ENCODE measurements around the gene GADD45B.
A peak's percentile ranks its signal among the peaks of the same experiment; 100 is the strongest.

The GADD45B gene

GRCh38 chr19:2490659-2491058 is 14.7 kb downstream of the GADD45B start:
- Histone ChIP-seq H3K27ac (ENCODE audit: extremely low read depth, low read depth, low read length) (no peak overlapping the region), H3K4me1 (ENCODE audit: control insufficient read depth, insufficient read depth, low read length) (no peaks in the 10 kb centered on the region; the same call in 1 of the 2 replicates), H3K9me3 (ENCODE audit: control insufficient read depth, insufficient read depth, low read depth, low read length) (no peaks in the 10 kb centered on the region), H3K4me3 (ENCODE audit: low read depth, low read length) (no peak overlapping the region), H3K36me3 (ENCODE audit: control insufficient read depth in 2 of 2, insufficient read depth in 1 of 2, low read length in 2 of 2) (no peaks in the 10 kb centered on the region)
- ChIA-PET CTCF (no interaction called here), POLR2A (interaction anchor here (0.9 to 13.1 kb wide), 2 partner anchors 14 to 39 kb away, joined by 5 to 168 read pairs; partner anchors contain the start of gene GADD45B)
- TF ChIP-seq ZFHX2 (tag by site-specific recombination; conservative IDR thresholded peaks at IDR 0.05) (no peak), GLI4 (tag by site-specific recombination; IDR thresholded peaks at IDR 0.05) (no peak)

GRCh38 chr19:2491130-2491801 is 15.3 kb downstream of the GADD45B start:
- H3K4me1 ChIP-seq (ENCODE audit: control insufficient read depth, insufficient read depth, low read length) = no peaks in the 10 kb centered on the region; the same call in 1 of the 2 replicates
- H3K27ac ChIP-seq (ENCODE audit: extremely low read depth, low read depth, low read length) = no peak overlapping the region
- ChIA-PET CTCF (no interaction called here), POLR2A (interaction anchor here (13.1 kb wide), 1 partner anchor 14 kb away, joined by 168 read pairs; the partner anchor contains the start of gene GADD45B)
- TF ChIP-seq, protein P1, sequence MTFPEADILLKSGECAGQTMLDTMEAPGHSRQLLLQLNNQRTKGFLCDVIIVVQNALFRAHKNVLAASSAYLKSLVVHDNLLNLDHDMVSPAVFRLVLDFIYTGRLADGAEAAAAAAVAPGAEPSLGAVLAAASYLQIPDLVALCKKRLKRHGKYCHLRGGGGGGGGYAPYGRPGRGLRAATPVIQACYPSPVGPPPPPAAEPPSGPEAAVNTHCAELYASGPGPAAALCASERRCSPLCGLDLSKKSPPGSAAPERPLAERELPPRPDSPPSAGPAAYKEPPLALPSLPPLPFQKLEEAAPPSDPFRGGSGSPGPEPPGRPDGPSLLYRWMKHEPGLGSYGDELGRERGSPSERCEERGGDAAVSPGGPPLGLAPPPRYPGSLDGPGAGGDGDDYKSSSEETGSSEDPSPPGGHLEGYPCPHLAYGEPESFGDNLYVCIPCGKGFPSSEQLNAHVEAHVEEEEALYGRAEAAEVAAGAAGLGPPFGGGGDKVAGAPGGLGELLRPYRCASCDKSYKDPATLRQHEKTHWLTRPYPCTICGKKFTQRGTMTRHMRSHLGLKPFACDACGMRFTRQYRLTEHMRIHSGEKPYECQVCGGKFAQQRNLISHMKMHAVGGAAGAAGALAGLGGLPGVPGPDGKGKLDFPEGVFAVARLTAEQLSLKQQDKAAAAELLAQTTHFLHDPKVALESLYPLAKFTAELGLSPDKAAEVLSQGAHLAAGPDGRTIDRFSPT (tag by site-specific recombination; IDR thresholded peaks at IDR 0.05) = 0 out of 2 replicates have a peak, but pooled peaks have one; percentile 18
- TF ChIP-seq ZNF114 (tag by site-specific recombination; IDR thresholded peaks at IDR 0.05) = no peak
- peak; percentile 79 for TF ChIP-seq KLF1 (tag by site-specific recombination; IDR thresholded peaks at IDR 0.05)
- no peak for TF ChIP-seq ZNF292 (tag by site-specific recombination; IDR thresholded peaks at IDR 0.05; ENCODE audit: borderline replicate concordance, low read depth)
- H3K9me3 ChIP-seq (ENCODE audit: control insufficient read depth, insufficient read depth, low read depth, low read length) = no peaks in the 10 kb centered on the region
- no peaks in the 10 kb centered on the region for H3K36me3 ChIP-seq (ENCODE audit: control insufficient read depth in 2 of 2, insufficient read depth in 1 of 2, low read length in 2 of 2)
- H3K4me3 ChIP-seq (ENCODE audit: low read depth, low read length) = no peak overlapping the region

DNA sequence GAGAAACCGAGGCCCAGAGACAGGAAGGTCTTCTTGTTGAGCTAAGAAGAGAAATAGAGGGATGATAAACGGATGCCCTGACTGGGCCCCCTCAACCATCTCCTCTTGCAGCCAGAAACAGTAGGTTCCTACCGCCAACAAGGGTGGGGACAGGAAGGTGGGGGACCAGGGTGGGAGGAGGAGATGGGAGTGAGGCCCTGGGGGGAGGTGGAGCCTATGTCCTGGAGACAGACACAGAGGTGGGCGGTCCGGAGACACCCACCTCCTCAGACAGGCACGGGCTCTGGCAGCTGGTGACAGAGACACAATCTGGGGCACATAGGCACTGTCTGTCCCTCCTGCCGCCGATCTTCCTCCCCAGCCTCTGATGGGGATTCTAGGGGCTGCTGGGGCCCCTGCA is 16.9 kb downstream of the GADD45B start:
- no peak overlapping the region for H3K4me3 ChIP-seq (ENCODE audit: low read depth, low read length)
- ChIA-PET CTCF (interaction anchor here (0.7 to 1.3 kb wide), 3 partner anchors 15 to 118 kb away, joined by 3 to 4 read pairs (median 3); no protein-coding TSS in a partner anchor), POLR2A (interaction anchor here (1.3 to 13.1 kb wide), 2 partner anchors 16 to 48 kb away, joined by 4 to 168 read pairs; partner anchors contain the start of gene GADD45B)
- TF ChIP-seq KLF10 (tag by site-specific recombination; IDR thresholded peaks at IDR 0.05) = no peak
- TF ChIP-seq TRIM28 (IDR thresholded peaks at IDR 0.05; ENCODE audit: borderline replicate concordance, low read length) = no peak
- TF ChIP-seq ZNF302 (tag by site-specific recombination; IDR thresholded peaks at IDR 0.05; ENCODE audit: low read depth) = no peak
- TF ChIP-seq WT1 (tag by site-specific recombination; IDR thresholded peaks at IDR 0.05) = no peak
- TF ChIP-seq ZBTB44 (tag by site-specific recombination; IDR thresholded peaks at IDR 0.05) = no peak
- peak; percentile 77 for TF ChIP-seq ZFHX2 (tag by site-specific recombination; conservative IDR thresholded peaks at IDR 0.05)
- TF ChIP-seq KLF1 (tag by site-specific recombination; IDR thresholded peaks at IDR 0.05) = peak; percentile 84
- no peak for TF ChIP-seq ZNF146 (tag by site-specific recombination; IDR thresholded peaks at IDR 0.05)
- TF ChIP-seq, protein P2, sequence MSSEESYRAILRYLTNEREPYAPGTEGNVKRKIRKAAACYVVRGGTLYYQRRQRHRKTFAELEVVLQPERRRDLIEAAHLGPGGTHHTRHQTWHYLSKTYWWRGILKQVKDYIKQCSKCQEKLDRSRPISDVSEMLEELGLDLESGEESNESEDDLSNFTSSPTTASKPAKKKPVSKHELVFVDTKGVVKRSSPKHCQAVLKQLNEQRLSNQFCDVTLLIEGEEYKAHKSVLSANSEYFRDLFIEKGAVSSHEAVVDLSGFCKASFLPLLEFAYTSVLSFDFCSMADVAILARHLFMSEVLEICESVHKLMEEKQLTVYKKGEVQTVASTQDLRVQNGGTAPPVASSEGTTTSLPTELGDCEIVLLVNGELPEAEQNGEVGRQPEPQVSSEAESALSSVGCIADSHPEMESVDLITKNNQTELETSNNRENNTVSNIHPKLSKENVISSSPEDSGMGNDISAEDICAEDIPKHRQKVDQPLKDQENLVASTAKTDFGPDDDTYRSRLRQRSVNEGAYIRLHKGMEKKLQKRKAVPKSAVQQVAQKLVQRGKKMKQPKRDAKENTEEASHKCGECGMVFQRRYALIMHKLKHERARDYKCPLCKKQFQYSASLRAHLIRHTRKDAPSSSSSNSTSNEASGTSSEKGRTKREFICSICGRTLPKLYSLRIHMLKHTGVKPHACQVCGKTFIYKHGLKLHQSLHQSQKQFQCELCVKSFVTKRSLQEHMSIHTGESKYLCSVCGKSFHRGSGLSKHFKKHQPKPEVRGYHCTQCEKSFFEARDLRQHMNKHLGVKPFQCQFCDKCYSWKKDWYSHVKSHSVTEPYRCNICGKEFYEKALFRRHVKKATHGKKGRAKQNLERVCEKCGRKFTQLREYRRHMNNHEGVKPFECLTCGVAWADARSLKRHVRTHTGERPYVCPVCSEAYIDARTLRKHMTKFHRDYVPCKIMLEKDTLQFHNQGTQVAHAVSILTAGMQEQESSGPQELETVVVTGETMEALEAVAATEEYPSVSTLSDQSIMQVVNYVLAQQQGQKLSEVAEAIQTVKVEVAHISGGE (tag by site-specific recombination; conservative IDR thresholded peaks at IDR 0.05; ENCODE audit: low read depth) = no peak
- no peak for TF ChIP-seq MYNN (tag by site-specific recombination; IDR thresholded peaks at IDR 0.05; ENCODE audit: borderline replicate concordance)
- TF ChIP-seq ZBTB1 (tag by site-specific recombination; IDR thresholded peaks at IDR 0.05) = no peak
- no peak for TF ChIP-seq SP7 (tag by site-specific recombination; IDR thresholded peaks at IDR 0.05)
- TF ChIP-seq ZNF664 (tag by site-specific recombination; IDR thresholded peaks at IDR 0.05) = no peak
- peak; percentile 83 for TF ChIP-seq EGR2 (tag by site-specific recombination; IDR thresholded peaks at IDR 0.05; ENCODE audit: low read depth)
- TF ChIP-seq ZNF785 (tag by site-specific recombination; IDR thresholded peaks at IDR 0.05) = no peak
- TF ChIP-seq GLIS2 (tag by site-specific recombination; IDR thresholded peaks at IDR 0.05) = no peak
- no peak for TF ChIP-seq ZNF580 (tag by site-specific recombination; IDR thresholded peaks at IDR 0.05)
- TF ChIP-seq ZNF391 (tag by site-specific recombination; IDR thresholded peaks at IDR 0.05; ENCODE audit: borderline replicate concordance, low read depth) = no peak
- no peak for TF ChIP-seq ZNF23 (tag by site-specific recombination; IDR thresholded peaks at IDR 0.05; ENCODE audit: borderline replicate concordance)
- H3K27ac ChIP-seq (ENCODE audit: extremely low read depth, low read depth, low read length) = no peak overlapping the region
- no peaks in the 10 kb centered on the region for H3K36me3 ChIP-seq (ENCODE audit: control insufficient read depth in 2 of 2, insufficient read depth in 1 of 2, low read length in 2 of 2)
- no peaks in the 10 kb centered on the region; the same call in 1 of the 2 replicates for H3K4me1 ChIP-seq (ENCODE audit: control insufficient read depth, insufficient read depth, low read length)
- no peaks in the 10 kb centered on the region for H3K9me3 ChIP-seq (ENCODE audit: control insufficient read depth, insufficient read depth, low read depth, low read length)

All from HEK293 (cell line).